Measurements from ENCODE around the gene KRTAP5-10.
"Not testable (repeated sequence)": the region's sequence is repeated elsewhere in the genome, so short reads cannot be mapped to it uniquely, and the experiment has no call there.

KRTAP5-10 gene, protein sequence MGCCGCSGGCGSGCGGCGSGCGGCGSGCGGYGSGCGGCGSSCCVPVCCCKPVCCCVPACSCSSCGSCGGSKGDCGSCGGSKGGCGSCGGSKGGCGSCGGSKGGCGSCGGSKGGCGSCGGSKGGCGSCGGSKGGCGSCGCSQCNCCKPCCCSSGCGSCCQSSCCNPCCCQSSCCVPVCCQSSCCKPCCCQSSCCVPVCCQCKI

DNA sequence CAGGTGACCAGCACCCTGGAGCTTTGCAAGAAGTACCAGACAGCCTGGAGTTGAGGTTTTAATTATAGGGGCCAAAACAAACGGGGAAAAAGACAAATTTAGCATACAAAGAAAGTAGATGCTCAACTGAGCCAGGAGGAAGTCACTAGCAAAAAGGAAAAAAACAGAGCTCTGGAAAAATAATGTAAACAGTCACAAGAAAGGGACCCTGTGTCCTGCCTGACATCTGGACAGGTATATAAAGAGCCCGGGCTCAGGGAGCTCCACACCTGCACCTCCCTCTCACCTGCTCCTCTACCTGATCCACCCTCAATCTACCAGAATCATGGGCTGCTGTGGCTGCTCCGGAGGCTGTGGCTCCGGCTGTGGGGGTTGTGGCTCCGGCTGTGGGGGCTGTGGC is at the start of gene KRTAP5-10:
Gene KRTAP5-10 (plus strand): TSS at position 301 of the 400 bp plus-strand sequence. CDS start 25 bp downstream, at position 326.
- no peak for TF ChIP-seq POLR2A (IDR thresholded peaks at IDR 0.05; ENCODE audit: extremely low read depth, insufficient read length)
- TF ChIP-seq, protein P1, sequence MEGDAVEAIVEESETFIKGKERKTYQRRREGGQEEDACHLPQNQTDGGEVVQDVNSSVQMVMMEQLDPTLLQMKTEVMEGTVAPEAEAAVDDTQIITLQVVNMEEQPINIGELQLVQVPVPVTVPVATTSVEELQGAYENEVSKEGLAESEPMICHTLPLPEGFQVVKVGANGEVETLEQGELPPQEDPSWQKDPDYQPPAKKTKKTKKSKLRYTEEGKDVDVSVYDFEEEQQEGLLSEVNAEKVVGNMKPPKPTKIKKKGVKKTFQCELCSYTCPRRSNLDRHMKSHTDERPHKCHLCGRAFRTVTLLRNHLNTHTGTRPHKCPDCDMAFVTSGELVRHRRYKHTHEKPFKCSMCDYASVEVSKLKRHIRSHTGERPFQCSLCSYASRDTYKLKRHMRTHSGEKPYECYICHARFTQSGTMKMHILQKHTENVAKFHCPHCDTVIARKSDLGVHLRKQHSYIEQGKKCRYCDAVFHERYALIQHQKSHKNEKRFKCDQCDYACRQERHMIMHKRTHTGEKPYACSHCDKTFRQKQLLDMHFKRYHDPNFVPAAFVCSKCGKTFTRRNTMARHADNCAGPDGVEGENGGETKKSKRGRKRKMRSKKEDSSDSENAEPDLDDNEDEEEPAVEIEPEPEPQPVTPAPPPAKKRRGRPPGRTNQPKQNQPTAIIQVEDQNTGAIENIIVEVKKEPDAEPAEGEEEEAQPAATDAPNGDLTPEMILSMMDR (IDR thresholded peaks at IDR 0.05; ENCODE audit: low read depth, low read length): no peak
- H3K4me3 ChIP-seq (ENCODE audit: low read depth, low read length): no peak within 1 kb of the TSS
- no peak for DNase-seq (ENCODE audit: low read depth)

DNA sequence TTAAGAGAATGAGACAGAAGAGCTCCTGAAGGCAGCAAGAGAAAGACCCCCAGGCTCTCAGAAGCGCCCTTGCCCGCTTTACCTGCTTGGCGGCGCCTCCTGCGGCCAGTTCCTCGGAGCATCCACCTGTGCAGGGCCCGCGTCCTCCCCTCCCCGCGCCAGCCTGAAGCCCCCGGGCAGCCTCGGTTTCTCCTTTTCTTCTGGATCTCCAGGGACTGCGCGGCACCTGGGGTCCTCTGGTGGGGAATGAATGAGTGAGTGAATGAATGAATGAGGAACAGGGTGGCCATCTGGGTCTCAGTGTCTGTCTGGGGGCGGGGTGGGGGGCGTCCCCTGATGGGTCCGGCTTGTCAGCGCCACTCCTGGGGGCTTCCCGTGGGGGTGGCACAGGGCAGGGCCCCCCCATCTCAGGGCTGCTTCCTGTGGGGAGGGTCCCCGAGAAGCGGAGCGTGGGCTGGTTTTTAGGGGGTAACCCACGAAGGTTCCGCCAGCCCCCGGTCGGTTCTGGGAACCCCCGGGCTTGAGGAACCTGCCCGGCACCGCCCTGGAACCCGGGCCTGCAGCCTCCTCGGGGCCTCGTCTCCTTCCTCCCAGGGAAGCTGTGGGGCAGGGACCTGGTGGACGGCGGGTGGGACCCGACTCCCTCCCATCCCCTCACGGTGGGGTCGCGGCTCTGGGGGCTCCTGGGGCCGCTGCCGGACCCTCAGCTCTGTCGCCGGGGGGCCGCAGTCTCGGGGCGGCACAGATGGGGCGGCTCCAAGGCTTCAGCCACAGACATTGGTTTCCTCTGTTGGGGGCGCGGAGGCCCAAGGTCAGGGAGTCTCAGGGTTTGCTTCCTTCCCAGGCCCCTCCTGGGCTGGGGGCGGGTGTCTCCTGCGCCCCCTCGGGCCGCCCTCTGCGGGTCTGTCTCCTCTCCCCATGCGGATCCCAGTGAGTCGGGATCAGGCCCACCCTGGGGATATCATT is 46.6 kb upstream of the KRTAP5-10 start:
- no peak overlapping the region for H3K4me3 ChIP-seq (ENCODE audit: low read depth, low read length)
- TF ChIP-seq, protein P1 (IDR thresholded peaks at IDR 0.05; ENCODE audit: low read depth, low read length): no peak
- no peak for TF ChIP-seq POLR2A (IDR thresholded peaks at IDR 0.05; ENCODE audit: extremely low read depth, insufficient read length)
- TF ChIP-seq MYC (IDR thresholded peaks at IDR 0.05; ENCODE audit: low read depth, low read length): no peak
- TF ChIP-seq, protein P2, sequence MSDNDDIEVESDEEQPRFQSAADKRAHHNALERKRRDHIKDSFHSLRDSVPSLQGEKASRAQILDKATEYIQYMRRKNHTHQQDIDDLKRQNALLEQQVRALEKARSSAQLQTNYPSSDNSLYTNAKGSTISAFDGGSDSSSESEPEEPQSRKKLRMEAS (IDR thresholded peaks at IDR 0.05; ENCODE audit: low read depth, low read length): no peak
- no peak for DNase-seq (ENCODE audit: low read depth)

DNA sequence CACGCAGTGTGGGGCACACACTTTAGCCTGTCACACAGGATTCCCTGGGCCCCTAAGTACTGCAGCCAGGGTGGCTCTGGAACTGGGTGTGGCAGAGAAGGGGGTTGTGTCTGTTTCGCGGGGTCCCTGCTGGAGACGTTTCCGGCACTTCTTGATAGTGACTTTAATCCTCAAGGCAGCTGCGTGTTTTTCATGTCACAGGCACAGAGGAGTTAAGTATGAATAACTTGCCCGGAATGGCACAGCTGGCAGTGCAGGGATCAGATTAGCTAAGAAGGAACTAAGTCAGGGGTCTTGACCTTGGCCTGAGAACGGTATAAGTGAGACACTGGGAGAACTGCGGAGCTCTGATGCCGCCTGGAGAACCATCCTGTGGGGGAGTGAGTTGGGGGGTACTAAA is 45.8 kb upstream of the KRTAP5-10 start:
- TF ChIP-seq, protein P2 (IDR thresholded peaks at IDR 0.05; ENCODE audit: low read depth, low read length): no peak
- TF ChIP-seq, protein P1 (IDR thresholded peaks at IDR 0.05; ENCODE audit: low read depth, low read length): no peak
- no peak for TF ChIP-seq MYC (IDR thresholded peaks at IDR 0.05; ENCODE audit: low read depth, low read length)
- no peak for TF ChIP-seq POLR2A (IDR thresholded peaks at IDR 0.05; ENCODE audit: extremely low read depth, insufficient read length)
- DNase-seq (ENCODE audit: low read depth): no peak
- no peak overlapping the region for H3K4me3 ChIP-seq (ENCODE audit: low read depth, low read length)

DNA sequence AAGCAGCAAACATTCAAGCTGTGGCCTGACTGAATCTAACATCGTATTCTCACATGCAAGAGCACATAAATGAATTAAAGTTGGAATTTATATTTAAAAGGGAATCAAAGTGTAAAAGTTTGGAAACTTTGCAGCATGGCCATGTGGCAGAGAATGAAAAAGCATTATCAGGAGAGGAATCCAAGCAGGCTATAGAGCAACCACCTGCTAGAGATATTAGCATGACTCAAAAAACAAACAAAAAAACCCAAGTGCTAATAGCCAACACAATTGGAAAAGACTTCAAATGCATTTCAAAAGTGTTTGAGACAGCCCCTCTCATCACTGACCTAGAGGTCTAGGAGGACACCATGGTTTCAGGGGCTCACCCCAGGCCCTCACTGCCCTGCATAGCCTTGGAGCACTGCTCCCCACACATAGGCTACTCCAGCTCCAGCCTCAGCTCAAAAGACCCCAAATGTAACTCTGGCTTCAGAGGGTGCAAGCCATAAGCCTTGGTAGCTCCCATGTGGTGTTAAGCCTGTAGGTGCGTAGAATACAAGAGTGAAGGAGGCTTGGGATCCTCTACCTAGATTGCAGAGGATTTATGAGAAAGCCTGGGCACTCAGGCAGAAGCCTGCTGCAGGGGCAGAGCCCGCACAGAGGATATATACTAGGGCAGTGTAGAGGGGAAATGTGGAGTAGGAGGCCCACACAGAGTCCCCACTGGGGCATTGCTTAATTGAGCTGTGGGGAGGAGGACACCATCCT is 40.0 kb upstream of the KRTAP5-10 start:
- H3K4me3 ChIP-seq (ENCODE audit: low read depth, low read length): no peak overlapping the region
- TF ChIP-seq, protein P2 (IDR thresholded peaks at IDR 0.05; ENCODE audit: low read depth, low read length): no peak
- no peak for TF ChIP-seq MYC (IDR thresholded peaks at IDR 0.05; ENCODE audit: low read depth, low read length)
- TF ChIP-seq, protein P1 (IDR thresholded peaks at IDR 0.05; ENCODE audit: low read depth, low read length): no peak
- TF ChIP-seq POLR2A (IDR thresholded peaks at IDR 0.05; ENCODE audit: extremely low read depth, insufficient read length): no peak
- DNase-seq (ENCODE audit: low read depth): peak; percentile 46

DNA sequence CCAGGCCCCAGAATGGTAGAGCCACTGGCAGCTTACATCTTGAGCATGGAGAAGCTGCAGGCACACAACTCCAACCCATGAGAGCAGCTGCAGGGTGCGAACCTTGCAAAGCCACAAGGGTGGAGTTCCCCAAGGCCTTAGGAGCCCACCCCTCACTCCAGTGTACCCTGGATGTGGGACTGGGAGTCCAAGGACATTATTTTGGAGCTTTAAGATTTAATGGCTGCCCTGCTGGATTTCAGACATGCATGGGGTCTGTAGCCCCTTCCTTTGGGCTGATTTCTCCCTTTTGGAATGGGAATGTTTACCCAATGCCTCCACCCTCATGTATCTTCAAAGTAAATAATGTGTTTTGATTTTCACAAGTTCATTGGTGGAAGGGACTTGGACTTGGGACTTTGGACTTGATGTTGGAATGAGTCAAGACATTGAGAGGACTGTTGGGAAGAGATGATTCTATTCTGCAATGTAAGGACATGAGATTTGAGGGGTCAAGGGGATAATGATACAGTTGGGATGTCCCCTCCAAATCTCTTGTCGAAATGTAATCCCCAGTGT is 39.3 kb upstream of the KRTAP5-10 start:
- no peak for DNase-seq (ENCODE audit: low read depth)
- no peak overlapping the region for H3K4me3 ChIP-seq (ENCODE audit: low read depth, low read length)
- TF ChIP-seq, protein P2 (IDR thresholded peaks at IDR 0.05; ENCODE audit: low read depth, low read length): no peak
- TF ChIP-seq, protein P1 (IDR thresholded peaks at IDR 0.05; ENCODE audit: low read depth, low read length): no peak
- TF ChIP-seq MYC (IDR thresholded peaks at IDR 0.05; ENCODE audit: low read depth, low read length) (no peak), POLR2A (IDR thresholded peaks at IDR 0.05; ENCODE audit: extremely low read depth, insufficient read length) (no peak)

DNA sequence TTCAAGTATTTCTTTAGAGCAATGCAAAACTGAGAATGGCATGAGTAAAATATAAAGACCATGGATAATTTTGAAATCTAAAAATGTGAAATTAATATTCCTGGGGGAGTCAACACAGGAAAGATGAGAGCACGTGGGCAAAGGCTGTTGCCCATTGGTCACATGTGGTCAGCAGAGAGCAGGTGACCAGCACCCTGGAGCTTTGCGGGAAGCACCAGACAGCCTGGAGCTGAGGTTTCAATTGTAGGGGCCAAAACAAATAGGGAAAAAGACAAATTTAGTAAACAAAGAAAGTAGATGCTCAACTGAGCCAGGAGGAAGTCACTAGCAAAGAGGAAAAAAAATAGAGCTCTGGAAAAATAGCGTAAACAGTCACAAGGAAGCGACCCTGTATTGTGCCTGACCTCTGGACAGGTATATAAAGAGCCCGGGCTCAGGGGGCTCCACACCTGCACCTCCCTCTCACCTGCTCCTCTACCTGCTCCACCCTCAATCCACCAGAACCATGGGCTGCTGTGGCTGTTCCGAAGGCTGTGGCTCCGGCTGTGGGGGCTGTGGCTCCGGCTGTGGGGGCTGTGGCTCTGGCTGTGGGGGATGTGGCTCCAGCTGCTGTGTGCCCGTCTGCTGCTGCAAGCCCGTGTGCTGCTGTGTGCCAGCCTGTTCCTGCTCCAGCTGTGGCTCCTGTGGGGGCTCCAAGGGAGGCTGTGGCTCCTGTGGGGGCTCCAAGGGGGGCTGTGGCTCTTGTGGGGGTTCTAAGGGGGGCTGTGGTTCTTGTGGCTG is 38.4 kb upstream of the KRTAP5-10 start, which contains the start of gene KRTAP5-7:
Gene KRTAP5-7 (plus strand): TSS at position 472 of the 780 bp plus-strand sequence. CDS start 34 bp downstream, at position 506.
- DNase-seq (ENCODE audit: low read depth): peak; percentile 27

More for the DNA sequence above, 38.4 kb upstream of the KRTAP5-10 start, which contains the start of gene KRTAP5-7:
- H3K4me3 ChIP-seq (ENCODE audit: low read depth, low read length): not testable (repeated sequence)

Data from NB4 (cell line).